ENCODE measurements around the gene POMC.

POMC gene

GRCh38 chr2:25198209-25198525, 29.8 kb upstream of the POMC start:
- no peak overlapping the region for H3K27ac ChIP-seq
- ChIA-PET POLR2A (ENCODE audit: low non-redundant PET) (no interaction called here), CTCF (interaction anchor here (3.1 kb wide), 1 partner anchor 32 kb away, joined by 29 read pairs; no protein-coding TSS in a partner anchor)
- no peak for TF ChIP-seq CTCF (conservative IDR thresholded peaks at IDR 0.05; ENCODE audit: low read depth)
- DNase-seq (ENCODE audit: low spot score), result no peak

- no peak for TF ChIP-seq CTCF (conservative IDR thresholded peaks at IDR 0.05; ENCODE audit: low read depth)
- H3K27ac ChIP-seq, result no peak overlapping the region
- ChIA-PET CTCF (interaction anchor here (0.7 to 3.1 kb wide), 8 partner anchors 31 to 227 kb away, joined by 3 to 29 read pairs (median 4); no protein-coding TSS in a partner anchor), POLR2A (ENCODE audit: low non-redundant PET) (interaction anchor here (0.7 kb wide), 1 partner anchor 31 kb away, joined by 4 read pairs; no protein-coding TSS in a partner anchor)
- DNase-seq (ENCODE audit: low spot score), result no peak
These were observed 29.2 kb upstream of the POMC start for GRCh38 chr2:25197336-25198208.

GRCh38 chr2:25194576-25195122, 26.3 kb upstream of the POMC start:
- no peak for DNase-seq (ENCODE audit: low spot score)
- TF ChIP-seq CTCF (conservative IDR thresholded peaks at IDR 0.05; ENCODE audit: low read depth), result no peak
- POLR2A ChIA-PET (ENCODE audit: low non-redundant PET), result no interaction called here
- no peak overlapping the region for H3K27ac ChIP-seq
- CTCF ChIA-PET, result interaction anchor here (0.5 to 1.3 kb wide), 3 partner anchors 201 to 402 kb away, joined by 3 to 5 read pairs (median 5); partner anchors contain the start of genes CENPO and PTRHD1

GRCh38 chr2:25190536-25190935, 22.2 kb upstream of the POMC start:
- ChIA-PET CTCF (interaction anchor here (0.6 kb wide), 1 partner anchor 337 kb away, joined by 4 read pairs; no protein-coding TSS in a partner anchor), POLR2A (ENCODE audit: low non-redundant PET) (no interaction called here)
- no peak for TF ChIP-seq CTCF (conservative IDR thresholded peaks at IDR 0.05; ENCODE audit: low read depth)
- no peak overlapping the region for H3K27ac ChIP-seq
- no peak for DNase-seq (ENCODE audit: low spot score)

GRCh38 chr2:25188405-25188804, 20.0 kb upstream of the POMC start:
- CTCF ChIA-PET, result no interaction called here

More at GRCh38 chr2:25188405-25188804, 20.0 kb upstream of the POMC start:
- no peak for TF ChIP-seq CTCF (conservative IDR thresholded peaks at IDR 0.05; ENCODE audit: low read depth)
- POLR2A ChIA-PET (ENCODE audit: low non-redundant PET), result no interaction called here
- no peak overlapping the region for H3K27ac ChIP-seq
- no peak for DNase-seq (ENCODE audit: low spot score)

Measured in RWPE1 (cell line).